GM12891 (cell line): Measurements from ENCODE around the gene ZC3H7A.

ENCODE experiments used
- POLR2A ChIP-seq: IDR thresholded peaks from 2 replicates; pipeline ENCODE4 v1.6.1; 2011; ENCODE audit warnings: low read depth, low read length, control low read depth
- POLR2AphosphoS5 ChIP-seq: IDR thresholded peaks from 2 replicates; pipeline ENCODE4 v1.6.1; 2011; ENCODE audit warnings: low read depth, low read length, control low read depth

DNA sequence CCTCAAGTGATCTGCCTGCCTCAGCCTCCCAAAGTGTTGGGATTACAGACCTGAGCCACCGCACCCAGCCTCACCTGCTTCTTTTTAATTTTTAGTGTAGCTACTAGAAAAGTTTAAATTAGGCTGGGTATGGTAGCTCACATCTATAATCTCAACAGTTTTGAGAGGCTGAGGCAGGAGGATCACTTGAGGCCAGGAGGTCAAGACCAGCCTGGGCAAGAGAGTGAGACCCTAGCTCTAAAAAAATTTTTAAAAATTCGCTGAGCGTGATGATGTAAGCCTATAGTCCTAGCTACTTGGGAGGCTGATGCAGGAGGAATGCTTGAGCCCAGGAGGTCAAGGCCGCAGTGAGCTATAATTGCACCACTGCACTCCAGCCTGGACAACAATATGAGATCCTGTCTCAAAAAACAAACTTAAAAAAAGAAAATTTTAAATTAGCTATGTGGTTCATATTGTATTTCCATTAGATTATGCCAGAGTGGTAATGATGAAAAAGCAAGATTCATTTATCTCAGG lies 89.3 kb downstream of the ZC3H7A start:
- TF ChIP-seq POLR2AphosphoS5 (no peak), POLR2A (no peak)
